SK-N-SH (cell line): ENCODE measurements around the gene XIST. TPM values are rescaled to one million over a fixed set of nuclear protein-coding genes. Genes with fewer than 3 reads are reported as not detected.

ENCODE experiments used
- CTCF ChIA-PET: fragments of 300-600, 350-600 bp; formaldehyde crosslinking; extraction: SDS; loops from one replicate; lab custom pipeline; 2021; lab: Yijun Ruan, JAX
- POLR2A ChIA-PET: fragments of 350-600 bp; sonication (Branson Sonifier 250); formaldehyde crosslinking; extraction: SDS; loops from one replicate; lab custom pipeline; 2020; ENCODE audit warnings: antibody characterized with exemption, inconsistent platforms; lab: Yijun Ruan, JAX
- DNase-seq: peaks from one replicate; pipeline ENCODE4 v3.0.0; 2012
- H2AFZ ChIP-seq: fragments of 200-600 bp; sonication (generic); 2 replicates; pipeline ENCODE4 v1.8.1; 2016; ENCODE audit warnings: antibody characterized with exemption, mild to moderate bottlenecking, low read depth
- H3F3A ChIP-seq: fragments of 200-600 bp; sonication (generic); replicated peaks from 2 replicates; pipeline ENCODE3; 2016; ENCODE audit warnings: antibody characterized with exemption, mild to moderate bottlenecking; ENCODE audit not compliant: insufficient read depth
- H3K27ac ChIP-seq, 2 experiments: fragments of 200-500 bp in 1 of 2; fragments of 200-600 bp in 1 of 2; sonication (Bioruptor generic) in 1 of 2; sonication (generic), shearing (Covaris generic) in 1 of 2; 2 replicates each; pipeline versions ENCODE4 v1.5.1 to v1.6.1; 2014 to 2016; ENCODE audit warnings: low read depth in 2 of 2, inconsistent platforms in 1 of 2, low read length in 1 of 2, mild to moderate bottlenecking in 1 of 2, mixed read lengths in 1 of 2
- H3K27me3 ChIP-seq: fragments of 200-600 bp; sonication (generic), shearing (Covaris generic); 2 replicates; pipeline ENCODE4 v1.6.1; 2016; ENCODE audit warnings: mixed run types; ENCODE audit not compliant: insufficient read depth
- H3K36me3 ChIP-seq, 2 experiments: fragments of 200-500 bp in 1 of 2; fragments of 200-600 bp in 1 of 2; sonication (Bioruptor generic) in 1 of 2; sonication (generic) in 1 of 2; replicated peaks in 1 of 2; 2 replicates each; pipeline versions ENCODE3 to v1.5.1; 2014 to 2016; ENCODE audit warnings: low read length in 1 of 2, mild to moderate bottlenecking in 1 of 2; ENCODE audit not compliant: insufficient read depth in 2 of 2, control insufficient read depth in 1 of 2
- H3K4me1 ChIP-seq, 2 experiments: fragments of 200-500 bp in 1 of 2; fragments of 200-600 bp in 1 of 2; sonication (Bioruptor generic) in 1 of 2; sonication (generic), shearing (Covaris generic) in 1 of 2; 2 replicates each; pipeline versions ENCODE4 v1.5.1 to v1.6.1; 2014 to 2016; ENCODE audit warnings: low read depth in 1 of 2, low read length in 1 of 2, mixed run types in 1 of 2; ENCODE audit not compliant: insufficient read depth in 2 of 2, control insufficient read depth in 1 of 2
- H3K4me2 ChIP-seq: fragments of 200-600 bp; sonication (generic), shearing (Covaris generic); 2 replicates; pipeline ENCODE4 v1.6.1; 2017; ENCODE audit warnings: mixed run types
- H3K4me3 ChIP-seq, 2 experiments: fragments of 200-500 bp in 1 of 2; fragments of 200-600 bp in 1 of 2; sonication (Bioruptor generic) in 1 of 2; sonication (generic), shearing (Covaris generic) in 1 of 2; 2 replicates each; pipeline versions ENCODE4 v1.5.1 to v1.8.1; 2014 to 2016; ENCODE audit warnings: low read depth in 2 of 2, inconsistent platforms in 1 of 2, low read length in 1 of 2, mild to moderate bottlenecking in 1 of 2, mixed read lengths in 1 of 2, moderate library complexity in 1 of 2
- H3K79me2 ChIP-seq: fragments of 200-600 bp; sonication (generic); 2 replicates; pipeline ENCODE4 v1.8.1; 2017; ENCODE audit warnings: mild to moderate bottlenecking; ENCODE audit not compliant: insufficient read depth
- H3K9ac ChIP-seq: fragments of 200-600 bp; sonication (generic); 2 replicates; pipeline ENCODE4 v1.6.1; 2017; ENCODE audit warnings: mixed run types
- H3K9me2 ChIP-seq: fragments of 200-600 bp; sonication (generic); 2 replicates; pipeline ENCODE4 v1.6.1; 2017; ENCODE audit warnings: mixed run types
- H3K9me3 ChIP-seq: fragments of 200-600 bp; sonication (generic); 2 replicates; pipeline ENCODE4 v1.6.1; 2017; ENCODE audit warnings: mixed run types, mild to moderate bottlenecking, moderate library complexity
- H4K20me1 ChIP-seq: fragments of 200-600 bp; sonication (generic); 2 replicates; pipeline ENCODE4 v1.6.1; 2017; ENCODE audit warnings: mild to moderate bottlenecking, mixed run types; ENCODE audit not compliant: insufficient read depth
- CHD2 ChIP-seq: fragments of 150-350 bp; IDR thresholded peaks from 2 replicates; pipeline ENCODE4 v1.6.1; 2018; ENCODE audit warnings: low read length; ENCODE audit not compliant: partially characterized antibody
- CTCF ChIP-seq: fragments of 200-600 bp; sonication (generic); IDR thresholded peaks from 2 replicates; pipeline ENCODE4 v1.6.1; 2017; ENCODE audit warnings: antibody characterized with exemption, mild to moderate bottlenecking, moderate library complexity
- FOXJ3 ChIP-seq: sonication (generic); formaldehyde crosslinking; IDR thresholded peaks from 2 replicates; pipeline ENCODE4 v1.5.1; 2020; ENCODE audit warnings: mild to moderate bottlenecking, missing genetic modification reagents
- MEF2A ChIP-seq: IDR thresholded peaks from 2 replicates; pipeline ENCODE4 v1.4.0; 2012; ENCODE audit warnings: low read depth, borderline replicate concordance
- MXI1 ChIP-seq: IDR thresholded peaks from 2 replicates; pipeline ENCODE4 v1.6.1; 2012; ENCODE audit warnings: mild to moderate bottlenecking, low read depth, low read length, improper control_type of control experiment
- NRF1 ChIP-seq: IDR thresholded peaks from 2 replicates; pipeline ENCODE4 v1.6.1; 2012; ENCODE audit warnings: low read depth, mild to moderate bottlenecking, low read length
- RCOR1 ChIP-seq: fragments of 150-350 bp; IDR thresholded peaks from 2 replicates; pipeline ENCODE4 v1.6.1; 2017; ENCODE audit warnings: antibody characterized with exemption, low read length
- REST ChIP-seq: IDR thresholded peaks from 2 replicates; pipeline ENCODE4 v1.6.1; 2012; ENCODE audit warnings: mild to moderate bottlenecking, low read depth, low read length, moderate library complexity
- RXRA ChIP-seq: IDR thresholded peaks from 2 replicates; pipeline ENCODE4 v1.4.0; 2012; ENCODE audit warnings: low read depth, mild to moderate bottlenecking, borderline replicate concordance
- TCF12 ChIP-seq: IDR thresholded peaks from 2 replicates; pipeline ENCODE4 v1.4.0; 2012
- TEAD4 ChIP-seq: IDR thresholded peaks from 2 replicates; pipeline ENCODE4 v1.4.0; 2012; ENCODE audit warnings: mild to moderate bottlenecking, borderline replicate concordance; ENCODE audit not compliant: insufficient read depth
- WGBS: methylation state at CpG from one replicate; pipeline ENCODE4 v1.1.6; 2017; ENCODE audit warnings: low lambda C conversion rate; 5-methylcytosine and 5-hydroxymethylcytosine counted together
- polyA plus RNA-seq, 3 experiments: library from polyadenylated mRNA; depleted of rRNA; stranded (reverse); fragments of >200 nt; gene quantifications; 2 replicates each; pipeline ENCODE4 v1.2.3, GENCODE V29; 2012

The XIST gene
- polyA plus RNA-seq, 1 of the 3 experiments (the other 2 are of a cell fraction): 135 TPM

GRCh38 chrX:73849073-73849472, 3.4 kb downstream of the XIST start:
- DNase-seq: no peak

More at GRCh38 chrX:73849073-73849472, 3.4 kb downstream of the XIST start:
- 14% methylated on average over 5 of the region's 5 CpGs for WGBS
- H3K36me3 ChIP-seq: peaks cover 15 to 19% of the 10 kb centered on the region in 2 experiments
- TF ChIP-seq FOXJ3 (CRISPR knock-in tag): no peak
- TF ChIP-seq MEF2A: no peak
- TF ChIP-seq CHD2: no peak
- TF ChIP-seq RXRA: no peak
- no peak for TF ChIP-seq TEAD4
- no peak for TF ChIP-seq TCF12
- no peak for TF ChIP-seq RCOR1
- no peak for TF ChIP-seq MXI1
- TF ChIP-seq CTCF: no peak
- TF ChIP-seq NRF1: no peak
- TF ChIP-seq REST: no peak
- TF ChIP-seq, all 33 proteins: peak for 0
- H3K9ac ChIP-seq: no peak overlapping the region
- no peaks in the 10 kb centered on the region for H3K9me2 ChIP-seq
- peaks cover 78% of the 10 kb centered on the region for H3K79me2 ChIP-seq
- H2AFZ ChIP-seq: no peak overlapping the region
- CTCF ChIA-PET: no interaction called here
- H3K27me3 ChIP-seq: no peaks in the 10 kb centered on the region
- no peak overlapping the region for H3K27ac ChIP-seq
- H3K4me2 ChIP-seq: peak overlapping the region; percentile 66
- peaks cover 67% of the 10 kb centered on the region for H4K20me1 ChIP-seq
- H3K9me3 ChIP-seq: no peaks in the 10 kb centered on the region
- H3F3A ChIP-seq: no peaks in the 10 kb centered on the region
- POLR2A ChIA-PET: no interaction called here
- H3K4me3 ChIP-seq: peak overlapping the region; percentile 53 to 72
- peaks cover 3 to 21% of the 10 kb centered on the region in 2 experiments; a peak in 1 of 4 replicates for H3K4me1 ChIP-seq
